Measurements from ENCODE around the gene PLCG1. TPM values are rescaled to one million over a fixed set of nuclear protein-coding genes. Genes with fewer than 3 reads are reported as not detected.

Gene PLCG1
- total RNA-seq, 1 donor from 2014 or later: 61.1 TPM

GRCh38 chr20:41169791-41170351 lies 32.5 kb downstream of the PLCG1 start:
- Mint-ChIP-seq H3K36me3 (ENCODE audit: low read depth) (peaks cover 84% of the 10 kb centered on the region), H3K4me1 (peaks cover 10% of the 10 kb centered on the region), H3K27ac (no peak overlapping the region)

GRCh38 chr20:41170386-41171105 lies 33.2 kb downstream of the PLCG1 start:
- intact Hi-C loops (cut with micrococcal nuclease): loop anchor here (5.0 kb wide), 1 partner anchor 77 kb away; no protein-coding TSS in a partner anchor
- CTCF ChIA-PET: interaction anchor here (9.7 kb wide), 1 partner anchor 170 kb away, joined by 161 read pairs; the partner anchor contains the start of gene LPIN3
- Mint-ChIP-seq H3K27ac (no peak overlapping the region), H3K4me1 (peaks cover 10% of the 10 kb centered on the region), H3K4me3 (no peak overlapping the region), H3K36me3 (ENCODE audit: low read depth) (peaks cover 79% of the 10 kb centered on the region), H3K9me3 (no peaks in the 10 kb centered on the region), H3K27me3 (no peaks in the 10 kb centered on the region)
- POLR2A ChIA-PET: no interaction called here
- TF ChIP-seq CTCF (IDR thresholded peaks at IDR 0.05): no peak
- DNase-seq (no peak), ATAC-seq (ENCODE audit: low read depth) (no peak)

More at GRCh38 chr20:41169791-41170351, 32.5 kb downstream of the PLCG1 start:
- no peak for ATAC-seq (ENCODE audit: low read depth)
- intact Hi-C loops (cut with micrococcal nuclease): loop anchor here (5.0 kb wide), 1 partner anchor 77 kb away; no protein-coding TSS in a partner anchor
- DNase-seq: no peak
- H3K9me3 Mint-ChIP-seq: no peaks in the 10 kb centered on the region
- TF ChIP-seq CTCF (IDR thresholded peaks at IDR 0.05): no peak
- no peak overlapping the region for H3K4me3 Mint-ChIP-seq
- CTCF ChIA-PET: interaction anchor here (1.4 to 9.7 kb wide), 2 partner anchors 35 to 171 kb away, joined by 5 to 161 read pairs; partner anchors contain the start of gene LPIN3
- no peaks in the 10 kb centered on the region for H3K27me3 Mint-ChIP-seq
- POLR2A ChIA-PET: no interaction called here

GRCh38 chr20:41171736-41172295 lies 34.5 kb downstream of the PLCG1 start:
- Mint-ChIP-seq H3K36me3 (ENCODE audit: low read depth) (peaks cover 74% of the 10 kb centered on the region), H3K4me3 (no peak overlapping the region), H3K9me3 (no peaks in the 10 kb centered on the region), H3K4me1 (peaks cover 10% of the 10 kb centered on the region), H3K27ac (no peak overlapping the region), H3K27me3 (no peaks in the 10 kb centered on the region)
- intact Hi-C loops (cut with micrococcal nuclease): loop anchor here (2.0 to 5.0 kb wide), 2 partner anchors 75 to 203 kb away; no protein-coding TSS in a partner anchor
- ChIA-PET POLR2A (no interaction called here), CTCF (interaction anchor here (1.6 to 9.7 kb wide), 9 partner anchors 8 to 239 kb away, joined by 8 to 161 read pairs (median 14); partner anchors contain the start of genes LPIN3 and PLCG1)
- DNase-seq: no peak
- ATAC-seq (ENCODE audit: low read depth): no peak
- TF ChIP-seq CTCF (IDR thresholded peaks at IDR 0.05): no peak

DNA sequence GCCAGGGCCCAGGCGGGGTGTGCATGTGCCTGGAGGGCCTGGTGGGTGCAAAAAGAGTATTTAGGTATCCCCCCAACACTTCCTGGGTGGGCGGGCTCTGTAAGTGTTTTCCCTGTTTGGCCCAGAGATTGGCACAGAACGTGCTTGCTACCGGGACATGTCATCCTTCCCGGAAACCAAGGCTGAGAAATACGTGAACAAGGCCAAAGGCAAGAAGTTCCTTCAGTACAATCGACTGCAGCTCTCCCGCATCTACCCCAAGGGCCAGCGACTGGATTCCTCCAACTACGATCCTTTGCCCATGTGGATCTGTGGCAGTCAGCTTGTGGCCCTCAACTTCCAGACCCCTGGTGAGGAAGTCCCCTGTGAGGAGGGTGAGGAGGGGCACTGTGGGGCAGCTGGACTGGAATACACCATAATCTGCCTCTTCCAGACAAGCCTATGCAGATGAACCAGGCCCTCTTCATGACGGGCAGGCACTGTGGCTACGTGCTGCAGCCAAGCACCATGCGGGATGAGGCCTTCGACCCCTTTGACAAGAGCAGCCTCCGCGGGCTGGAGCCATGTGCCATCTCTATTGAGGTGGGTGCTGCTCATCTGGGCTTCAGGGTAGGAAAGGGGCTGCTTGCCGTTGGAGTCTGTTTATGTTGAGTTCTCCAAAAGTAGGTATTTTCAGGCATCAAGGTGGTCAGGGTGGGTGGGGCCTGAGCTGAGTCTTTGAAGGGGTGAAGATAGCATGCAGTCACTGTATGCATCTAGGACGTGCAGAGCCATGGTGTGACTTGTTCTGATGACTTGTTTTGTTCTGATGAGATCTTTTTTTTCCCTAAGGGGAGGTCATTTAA lies 35.2 kb downstream of the PLCG1 start:
- intact Hi-C loops (cut with micrococcal nuclease): loop anchor here (1.0 to 5.0 kb wide), 6 partner anchors 37 to 239 kb away; partner anchors contain the start of gene LPIN3
- Mint-ChIP-seq H3K4me3 (no peak overlapping the region), H3K27ac (no peak overlapping the region), H3K27me3 (no peaks in the 10 kb centered on the region), H3K36me3 (ENCODE audit: low read depth) (peaks cover 68% of the 10 kb centered on the region), H3K4me1 (peaks cover 4% of the 10 kb centered on the region), H3K9me3 (no peaks in the 10 kb centered on the region)
- TF ChIP-seq CTCF (IDR thresholded peaks at IDR 0.05): no peak
- DNase-seq: peak; percentile 12
- CTCF ChIA-PET: interaction anchor here (0.6 to 9.7 kb wide), 29 partner anchors 8 to 239 kb away, joined by 3 to 161 read pairs (median 6); partner anchors contain the start of genes LPIN3 and PLCG1
- ATAC-seq (ENCODE audit: low read depth): peak; percentile 9
- POLR2A ChIA-PET: interaction anchor here (0.6 to 1.0 kb wide), 3 partner anchors 15 to 168 kb away, joined by 3 to 5 read pairs (median 3); partner anchors contain the start of gene LPIN3

Data from activated B cell treated with CpG ODN at 0.5 μM for 24 hours (primary cell).